ENCODE results near the gene ADRM1.

- TF ChIP-seq FOXK2 (IDR thresholded peaks at IDR 0.05) = no peak
- no peak for TF ChIP-seq SUZ12 (IDR thresholded peaks at IDR 0.05)
- TF ChIP-seq ARNT (IDR thresholded peaks at IDR 0.05) = no peak
- TF ChIP-seq NFRKB (IDR thresholded peaks at IDR 0.05) = no peak
- TF ChIP-seq FOXM1 (IDR thresholded peaks at IDR 0.05; ENCODE audit: borderline replicate concordance) = no peak
- TF ChIP-seq LEF1 (IDR thresholded peaks at IDR 0.05; ENCODE audit: borderline replicate concordance) = no peak
- TF ChIP-seq ZNF384 (IDR thresholded peaks at IDR 0.05) = no peak
Measured at GRCh38 chr20:62302341-62303061, at the start of gene ADRM1.

Data from HEK293T (cell line).